Right lobe of liver (tissue), 4 donors: ENCODE measurements around the gene TRAPPC12.

Experiments
- CTCF ChIP-seq, 4 donors: fragments of 200-600 bp in 3 of 4; fragments of 450-650 bp in 1 of 4; IDR thresholded peaks; one replicate each; pipeline versions ENCODE4 v1.5.1 to v1.8.0; 2016 to 2022; ENCODE audit warnings: antibody characterized with exemption in 4 of 4, mild to moderate bottlenecking in 2 of 4
- POLR2A ChIP-seq: fragments of 450-650 bp; IDR thresholded peaks from one replicate; pipeline ENCODE4 v1.6.1; 2017; ENCODE audit warnings: antibody characterized with exemption, mild to moderate bottlenecking
- donor health status: DM: no; HTN: no; CAD: no.
- donor health status: DM: no; HTN: no; CAD: no.
- donor health status: DM: no; HTN: yes; CAD: no.

GRCh38 chr2:3445891-3446290 is 66.4 kb downstream of the TRAPPC12 start:
- TF ChIP-seq CTCF (IDR thresholded peaks at IDR 0.05), result no peak
- no peak for TF ChIP-seq POLR2A
